ENCODE data around the gene TBC1D5. TPM values are rescaled to one million over a fixed set of nuclear protein-coding genes. Genes with fewer than 3 reads are reported as not detected.
"Not testable (repeated sequence)": the region's sequence is repeated elsewhere in the genome, so short reads cannot be mapped to it uniquely, and the experiment has no call there.

Gene TBC1D5
- total and polyA plus RNA-seq, 12 donors = 6.4 to 108 (median 70.7) TPM

- H3K36me3 ChIP-seq (replicated peaks in 1 of 2) = no peaks in the 10 kb centered on the region
- H3K27ac ChIP-seq = no peak overlapping the region
- TF ChIP-seq POLR2A (IDR thresholded peaks at IDR 0.05) = no peak
- TF ChIP-seq CTCF (IDR thresholded peaks at IDR 0.05) = no peak
- no peaks in the 10 kb centered on the region for H3K27me3 ChIP-seq
- H3K9me3 ChIP-seq (replicated peaks in 1 of 3) = no peaks in the 10 kb centered on the region
- no peak overlapping the region for H3K4me3 ChIP-seq
- DNase-seq = no peak
- intact Hi-C loops (cut with DNase I) = no loop called here
- peaks cover 0 to 5% of the 10 kb centered on the region in 2 donors for H3K4me1 ChIP-seq (replicated peaks in 1 of 2)
- 45 to 63% (median 61%) methylated on average over 3 of the region's 3 CpGs for WGBS, 4 donors
Measured at GRCh38 chr3:17670749-17671148, 71.7 kb downstream of the TBC1D5 start.

- DNase-seq = no peak
- WGBS, 4 donors = 56 to 82% (median 69%) methylated on average over 3 of the region's 3 CpGs
- Histone ChIP-seq H3K4me1 (replicated peaks in 1 of 2) (no peaks in the 10 kb centered on the region), H3K36me3 (replicated peaks in 1 of 2) (no peaks in the 10 kb centered on the region), H3K9me3 (replicated peaks in 1 of 3) (no peaks in the 10 kb centered on the region), H3K4me3 (no peak overlapping the region), H3K27me3 (no peaks in the 10 kb centered on the region), H3K27ac (no peak overlapping the region)
- TF ChIP-seq CTCF (IDR thresholded peaks at IDR 0.05) = no peak
- TF ChIP-seq POLR2A (IDR thresholded peaks at IDR 0.05) = no peak
- intact Hi-C loops (cut with DNase I) = no loop called here
Measured at GRCh38 chr3:17664923-17665322, 77.5 kb downstream of the TBC1D5 start.

- intact Hi-C loops (cut with DNase I) = no loop called here
Measured at GRCh38 chr3:17656264-17656663, 86.2 kb downstream of the TBC1D5 start.

GRCh38 chr3:17655743-17656142 is 86.7 kb downstream of the TBC1D5 start:
- intact Hi-C loops (cut with DNase I) = no loop called here
- no peak for TF ChIP-seq POLR2A (IDR thresholded peaks at IDR 0.05)
- TF ChIP-seq CTCF (IDR thresholded peaks at IDR 0.05) = no peak
- WGBS, 4 donors = 48 to 76% (median 57%) methylated on average over 2 of the region's 2 CpGs
- no peaks in the 10 kb centered on the region for H3K9me3 ChIP-seq (replicated peaks in 1 of 3)
- H3K27me3 ChIP-seq = no peaks in the 10 kb centered on the region
- H3K4me1 ChIP-seq (replicated peaks in 1 of 2) = peaks cover 0 to 4% of the 10 kb centered on the region in 2 donors
- no peaks in the 10 kb centered on the region for H3K36me3 ChIP-seq (replicated peaks in 1 of 2)
- DNase-seq = no peak
- no peak overlapping the region for H3K27ac ChIP-seq
- H3K4me3 ChIP-seq = no peak overlapping the region

More at GRCh38 chr3:17656264-17656663, 86.2 kb downstream of the TBC1D5 start:
- no peaks in the 10 kb centered on the region for H3K4me1 ChIP-seq (replicated peaks in 1 of 2)
- WGBS, 4 donors = 58 to 75% (median 74%) methylated on average over 1 of the region's 1 CpG
- no peak overlapping the region for H3K4me3 ChIP-seq
- H3K27me3 ChIP-seq = no peaks in the 10 kb centered on the region
- TF ChIP-seq POLR2A (IDR thresholded peaks at IDR 0.05) = no peak
- TF ChIP-seq CTCF (IDR thresholded peaks at IDR 0.05) = no peak
- no peaks in the 10 kb centered on the region for H3K36me3 ChIP-seq (replicated peaks in 1 of 2)
- no peaks in the 10 kb centered on the region for H3K9me3 ChIP-seq (replicated peaks in 1 of 3)
- H3K27ac ChIP-seq = no peak overlapping the region
- no peak for DNase-seq

GRCh38 chr3:17649748-17650147 is 92.7 kb downstream of the TBC1D5 start:
- intact Hi-C loops (cut with DNase I); H3K27me3 ChIP-seq; H3K4me3 ChIP-seq; H3K9me3 ChIP-seq (replicated peaks in 1 of 3); H3K36me3 ChIP-seq (replicated peaks in 1 of 2); H3K27ac ChIP-seq; DNase-seq: not testable (repeated sequence)
- WGBS, 4 donors = 96 to 100% (median 97%) methylated on average over 2 to 4 of the region's 4 CpGs
- peaks cover 0 to 13% of the 10 kb centered on the region in 2 donors for H3K4me1 ChIP-seq (replicated peaks in 1 of 2)

- H3K36me3 ChIP-seq (replicated peaks in 1 of 2); H3K27ac ChIP-seq; H3K27me3 ChIP-seq; intact Hi-C loops (cut with DNase I); H3K9me3 ChIP-seq (replicated peaks in 1 of 3); H3K4me3 ChIP-seq; DNase-seq: not testable (repeated sequence)
- H3K4me1 ChIP-seq (replicated peaks in 1 of 2) = peaks cover 0 to 23% of the 10 kb centered on the region in 2 donors
- WGBS, 4 donors = 96 to 99% (median 97%) methylated on average over 8 of the region's 8 CpGs
Measured at GRCh38 chr3:17648630-17649355, 93.6 kb downstream of the TBC1D5 start.
